Lower leg skin (tissue), 3 donors: ENCODE measurements around the gene ZFP91.

ENCODE experiments used
- POLR2A ChIP-seq, 2 donors: fragments of 450-650 bp; IDR thresholded peaks; one replicate each; pipeline ENCODE4 v1.6.1; 2016 to 2017; ENCODE audit warnings: antibody characterized with exemption in 2 of 2, mild to moderate bottlenecking in 1 of 2, moderate library complexity in 1 of 2
- TF ChIP-seq, protein P1 (sequence below), 3 donors: fragments of 450-650 bp; IDR thresholded peaks; one replicate each; pipeline ENCODE4 v1.5.1; 2016; ENCODE audit warnings: antibody characterized with exemption in 3 of 3, mild to moderate bottlenecking in 3 of 3, moderate library complexity in 2 of 3

DNA sequence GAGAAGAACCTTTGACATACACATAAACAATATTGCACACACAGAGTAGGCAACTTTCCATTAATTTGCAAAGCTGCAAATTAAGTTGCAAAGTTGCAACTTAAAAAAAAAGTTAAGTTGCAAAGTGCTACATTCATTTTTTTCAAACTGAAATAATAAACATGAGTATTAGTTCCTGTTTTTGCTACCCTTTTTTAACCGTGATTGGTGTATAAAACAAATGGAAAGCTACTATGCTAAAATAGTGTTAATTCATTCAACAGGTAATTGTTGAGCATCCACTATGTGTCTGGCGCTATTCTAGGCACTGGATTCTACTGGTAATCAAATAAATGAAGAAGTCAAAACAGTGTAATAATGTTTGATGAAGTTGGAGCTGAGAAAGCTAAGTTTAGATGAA, 8.1 kb downstream of the ZFP91 start:
- TF ChIP-seq, protein P1, sequence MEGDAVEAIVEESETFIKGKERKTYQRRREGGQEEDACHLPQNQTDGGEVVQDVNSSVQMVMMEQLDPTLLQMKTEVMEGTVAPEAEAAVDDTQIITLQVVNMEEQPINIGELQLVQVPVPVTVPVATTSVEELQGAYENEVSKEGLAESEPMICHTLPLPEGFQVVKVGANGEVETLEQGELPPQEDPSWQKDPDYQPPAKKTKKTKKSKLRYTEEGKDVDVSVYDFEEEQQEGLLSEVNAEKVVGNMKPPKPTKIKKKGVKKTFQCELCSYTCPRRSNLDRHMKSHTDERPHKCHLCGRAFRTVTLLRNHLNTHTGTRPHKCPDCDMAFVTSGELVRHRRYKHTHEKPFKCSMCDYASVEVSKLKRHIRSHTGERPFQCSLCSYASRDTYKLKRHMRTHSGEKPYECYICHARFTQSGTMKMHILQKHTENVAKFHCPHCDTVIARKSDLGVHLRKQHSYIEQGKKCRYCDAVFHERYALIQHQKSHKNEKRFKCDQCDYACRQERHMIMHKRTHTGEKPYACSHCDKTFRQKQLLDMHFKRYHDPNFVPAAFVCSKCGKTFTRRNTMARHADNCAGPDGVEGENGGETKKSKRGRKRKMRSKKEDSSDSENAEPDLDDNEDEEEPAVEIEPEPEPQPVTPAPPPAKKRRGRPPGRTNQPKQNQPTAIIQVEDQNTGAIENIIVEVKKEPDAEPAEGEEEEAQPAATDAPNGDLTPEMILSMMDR (IDR thresholded peaks at IDR 0.05) = no peak
- no peak for TF ChIP-seq POLR2A (IDR thresholded peaks at IDR 0.05)
